PC-3 (cell line): ENCODE measurements around the gene HDAC4. TPM values are rescaled to one million over a fixed set of nuclear protein-coding genes. Genes with fewer than 3 reads are reported as not detected.

ENCODE experiments used
- ATAC-seq: fragments of 200-7000 bp; cut with Tn5 transposase; 2 replicates; pipeline ENCODE4 v1.9.1; 2020; ENCODE audit warnings: mild to moderate bottlenecking, moderate library complexity
- BruUV-seq: library from RNA; stranded (reverse); fragments of 400-500 nt; replicated peaks from 2 replicates; lab custom pipeline; 2021; lab: Mats Ljungman, UMichigan
- CTCF ChIA-PET: fragments of 300-600 bp; sonication (Branson Sonifier 250); formaldehyde crosslinking; loops from one replicate; lab custom pipeline; 2022; ENCODE audit warnings: antibody characterized with exemption; lab: Charles Lee
- POLR2A ChIA-PET: fragments of 300-600 bp; sonication (Branson Sonifier 250); formaldehyde crosslinking; loops from one replicate; lab custom pipeline; 2022; ENCODE audit warnings: antibody characterized with exemption; ENCODE audit not compliant: unreplicated experiment; lab: Charles Lee
- DNase-seq: peaks from one replicate; pipeline ENCODE4 v3.0.0-alpha.2; 2015
- H2AFZ ChIP-seq: fragments of 300-600 bp; sonication (generic); 2 replicates; pipeline ENCODE4 v1.6.0; 2016; ENCODE audit warnings: antibody characterized with exemption, low read length
- H3F3A ChIP-seq: fragments of 300-600 bp; sonication (generic); one replicate; pipeline ENCODE4 v1.6.0; 2017; ENCODE audit warnings: antibody characterized with exemption, low read length, control low read depth, mild to moderate bottlenecking; ENCODE audit not compliant: unreplicated experiment
- H3K27ac ChIP-seq: fragments of 300-600 bp; sonication (generic); 2 replicates; pipeline ENCODE4 v1.5.1; 2016; ENCODE audit warnings: mild to moderate bottlenecking, low read length
- H3K27me3 ChIP-seq: fragments of 300-600 bp; sonication (generic); 2 replicates; pipeline ENCODE4 v1.6.1; 2016; ENCODE audit warnings: low read length, mixed read lengths
- H3K36me3 ChIP-seq: fragments of 300-600 bp; sonication (generic); 2 replicates; pipeline ENCODE4 v1.6.1; 2016; ENCODE audit warnings: low read depth, mixed run types, low read length, mixed read lengths
- H3K4me1 ChIP-seq: fragments of 300-600 bp; sonication (generic); 2 replicates; pipeline ENCODE4 v1.5.1; 2016; ENCODE audit warnings: low read length; ENCODE audit not compliant: insufficient read depth
- H3K4me2 ChIP-seq: fragments of 300-600 bp; sonication (generic); 2 replicates; pipeline ENCODE4 v1.6.0; 2016; ENCODE audit warnings: low read length
- H3K4me3 ChIP-seq: fragments of 300-600 bp; sonication (generic); 2 replicates; pipeline ENCODE4 v1.5.1; 2016; ENCODE audit warnings: mild to moderate bottlenecking, low read length, mixed read lengths
- H3K79me2 ChIP-seq: fragments of 300-600 bp; sonication (generic); 2 replicates; pipeline ENCODE4 v1.6.1; 2017; ENCODE audit warnings: low read length, mixed read lengths
- H3K9ac ChIP-seq: fragments of 300-600 bp; sonication (generic); 2 replicates; pipeline ENCODE4 v1.6.0; 2016; ENCODE audit warnings: mild to moderate bottlenecking, low read length
- H3K9me2 ChIP-seq: fragments of 300-600 bp; sonication (generic); replicated peaks from 2 replicates; pipeline ENCODE4 v1.6.1; 2016; ENCODE audit warnings: mixed run types, low read length, mixed read lengths
- H3K9me3 ChIP-seq: fragments of 300-600 bp; sonication (generic); 2 replicates; pipeline ENCODE4 v1.6.1; 2016; ENCODE audit warnings: low read length, mixed read lengths
- H4K20me1 ChIP-seq: fragments of 300-600 bp; sonication (generic); 2 replicates; pipeline ENCODE4 v1.6.1; 2016; ENCODE audit warnings: low read length, mixed read lengths
- EZH2 ChIP-seq: fragments of 300-600 bp; sonication (generic); IDR thresholded peaks from one replicate; pipeline ENCODE4 v1.6.1; 2017; ENCODE audit warnings: antibody characterized with exemption, mild to moderate bottlenecking, low read length; ENCODE audit not compliant: unreplicated experiment
- EZH2phosphoT487 ChIP-seq: fragments of 300-600 bp; sonication (generic); IDR thresholded peaks from 2 replicates; pipeline ENCODE4 v1.6.1; 2018; ENCODE audit warnings: mild to moderate bottlenecking, antibody characterized with exemption, low read length, borderline replicate concordance
- intact Hi-C: fragments of 100-400 bp; cut with micrococcal nuclease; formaldehyde crosslinking; loops from 2 replicates; pipeline ENCODE4 v1.9.0; 2023
- total RNA-seq: library from RNA; depleted of rRNA; stranded (reverse); fragments of >200 nt; gene quantifications from 2 replicates; pipeline ENCODE4 v1.2.3, GENCODE V29; 2014
- TF ChIP-seq, protein P1 (sequence below): fragments of 300-600 bp; sonication (generic); conservative IDR thresholded peaks from 2 replicates; pipeline ENCODE4 v1.5.1; 2017; ENCODE audit warnings: antibody characterized with exemption, low read depth, mild to moderate bottlenecking, low read length

HDAC4 gene
- total RNA-seq, 1 experiment from 2014 or later, result 8.5 TPM

DNA sequence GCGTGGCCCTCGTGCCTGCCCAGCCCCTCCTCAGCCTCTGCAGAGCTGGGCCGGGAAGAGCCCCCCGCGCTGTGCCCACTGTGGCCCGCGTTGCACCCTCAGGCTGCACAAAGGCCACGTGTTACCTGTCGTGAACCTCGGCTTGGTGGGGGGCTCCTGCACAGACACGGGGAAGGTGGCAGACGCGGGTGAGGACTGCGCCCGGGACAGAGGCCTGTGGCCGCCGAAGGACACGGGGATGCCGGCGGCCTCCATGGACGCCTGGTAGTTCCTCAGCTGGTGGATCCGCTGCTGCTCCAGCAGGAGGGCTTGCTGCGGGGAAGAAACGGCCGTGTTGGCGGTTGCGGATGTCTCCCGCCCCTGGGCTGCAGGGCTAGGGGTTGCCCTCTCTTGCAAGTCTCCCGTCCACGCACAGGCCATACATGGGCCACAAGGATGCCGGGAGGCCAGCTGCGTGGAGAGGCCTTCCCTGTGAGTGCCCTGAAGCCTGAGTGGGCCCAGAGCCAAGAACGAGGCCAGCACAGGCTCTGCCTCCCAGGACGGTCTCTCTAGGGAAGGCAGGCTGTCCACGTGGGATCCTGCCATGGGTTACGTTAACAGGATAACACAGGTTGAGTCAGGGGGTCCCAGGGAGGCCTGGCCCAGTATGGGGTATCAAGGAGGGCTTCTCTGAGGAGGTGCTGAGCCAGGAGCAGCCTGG lies 289.3 kb downstream of the HDAC4 start:
- no TSS peak for BruUV-seq
- Histone ChIP-seq H3K36me3 (no peaks in the 10 kb centered on the region), H3K9me2 (no peaks in the 10 kb centered on the region), H3K79me2 (no peaks in the 10 kb centered on the region), H3K4me3 (no peak overlapping the region), H2AFZ (no peak overlapping the region), H3F3A (no peaks in the 10 kb centered on the region), H3K4me1 (peaks cover 5% of the 10 kb centered on the region; the same call in 1 of the 2 replicates), H3K9ac (no peak overlapping the region), H3K9me3 (no peaks in the 10 kb centered on the region), H3K27me3 (no peaks in the 10 kb centered on the region), H3K4me2 (no peak overlapping the region), H4K20me1 (no peaks in the 10 kb centered on the region), H3K27ac (no peak overlapping the region)
- ChIA-PET CTCF (no interaction called here), POLR2A (no interaction called here)
- intact Hi-C loops, result no loop called here
- ATAC-seq (no peak), DNase-seq (no peak)
- TF ChIP-seq EZH2 (no peak), EZH2phosphoT487 (no peak)
- TF ChIP-seq, protein P1, sequence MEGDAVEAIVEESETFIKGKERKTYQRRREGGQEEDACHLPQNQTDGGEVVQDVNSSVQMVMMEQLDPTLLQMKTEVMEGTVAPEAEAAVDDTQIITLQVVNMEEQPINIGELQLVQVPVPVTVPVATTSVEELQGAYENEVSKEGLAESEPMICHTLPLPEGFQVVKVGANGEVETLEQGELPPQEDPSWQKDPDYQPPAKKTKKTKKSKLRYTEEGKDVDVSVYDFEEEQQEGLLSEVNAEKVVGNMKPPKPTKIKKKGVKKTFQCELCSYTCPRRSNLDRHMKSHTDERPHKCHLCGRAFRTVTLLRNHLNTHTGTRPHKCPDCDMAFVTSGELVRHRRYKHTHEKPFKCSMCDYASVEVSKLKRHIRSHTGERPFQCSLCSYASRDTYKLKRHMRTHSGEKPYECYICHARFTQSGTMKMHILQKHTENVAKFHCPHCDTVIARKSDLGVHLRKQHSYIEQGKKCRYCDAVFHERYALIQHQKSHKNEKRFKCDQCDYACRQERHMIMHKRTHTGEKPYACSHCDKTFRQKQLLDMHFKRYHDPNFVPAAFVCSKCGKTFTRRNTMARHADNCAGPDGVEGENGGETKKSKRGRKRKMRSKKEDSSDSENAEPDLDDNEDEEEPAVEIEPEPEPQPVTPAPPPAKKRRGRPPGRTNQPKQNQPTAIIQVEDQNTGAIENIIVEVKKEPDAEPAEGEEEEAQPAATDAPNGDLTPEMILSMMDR, result no peak

DNA sequence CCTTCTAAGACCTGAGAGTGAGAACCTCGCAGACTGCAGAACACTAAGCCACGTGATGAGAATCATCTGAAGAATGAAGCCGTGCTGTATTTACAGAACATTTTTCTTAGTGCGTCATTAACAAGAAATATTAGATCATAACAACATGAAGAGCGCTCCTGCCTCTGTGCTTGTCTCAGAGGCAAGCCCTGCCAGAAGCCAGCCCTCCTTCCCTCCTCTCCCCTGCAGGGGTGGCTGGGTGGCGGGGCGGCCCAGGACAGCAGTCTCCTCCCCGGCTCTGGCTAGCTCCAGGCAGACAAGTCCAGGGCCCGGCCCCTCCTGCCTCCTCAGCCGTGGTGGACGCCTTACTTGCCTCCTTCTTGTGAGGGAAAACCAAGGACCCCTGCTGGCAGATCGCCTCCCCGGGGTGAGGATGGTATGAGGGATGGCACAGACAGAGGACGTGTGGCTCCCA lies 290.2 kb downstream of the HDAC4 start:
- ATAC-seq (no peak), DNase-seq (no peak)
- no peaks in the 10 kb centered on the region for H3K9me3 ChIP-seq
- H3K79me2 ChIP-seq, result no peaks in the 10 kb centered on the region
- TF ChIP-seq EZH2phosphoT487 (no peak), EZH2 (no peak)
- TF ChIP-seq, protein P1, result no peak
- CTCF ChIA-PET, result no interaction called here
- no TSS peak for BruUV-seq
- no peaks in the 10 kb centered on the region for H3K9me2 ChIP-seq
- no peaks in the 10 kb centered on the region for H3K36me3 ChIP-seq
- H3K4me1 ChIP-seq, result 0 out of 2 replicates have a peak, but pooled peaks cover 5% of the 10 kb centered on the region
- intact Hi-C loops, result no loop called here
- no peaks in the 10 kb centered on the region for H3K27me3 ChIP-seq
- H3K9ac ChIP-seq, result no peak overlapping the region
- no peaks in the 10 kb centered on the region for H4K20me1 ChIP-seq
- no peak overlapping the region for H3K4me3 ChIP-seq
- no peak overlapping the region for H3K27ac ChIP-seq
- H2AFZ ChIP-seq, result no peak overlapping the region
- POLR2A ChIA-PET, result no interaction called here
- H3K4me2 ChIP-seq, result no peak overlapping the region
- no peaks in the 10 kb centered on the region for H3F3A ChIP-seq

DNA sequence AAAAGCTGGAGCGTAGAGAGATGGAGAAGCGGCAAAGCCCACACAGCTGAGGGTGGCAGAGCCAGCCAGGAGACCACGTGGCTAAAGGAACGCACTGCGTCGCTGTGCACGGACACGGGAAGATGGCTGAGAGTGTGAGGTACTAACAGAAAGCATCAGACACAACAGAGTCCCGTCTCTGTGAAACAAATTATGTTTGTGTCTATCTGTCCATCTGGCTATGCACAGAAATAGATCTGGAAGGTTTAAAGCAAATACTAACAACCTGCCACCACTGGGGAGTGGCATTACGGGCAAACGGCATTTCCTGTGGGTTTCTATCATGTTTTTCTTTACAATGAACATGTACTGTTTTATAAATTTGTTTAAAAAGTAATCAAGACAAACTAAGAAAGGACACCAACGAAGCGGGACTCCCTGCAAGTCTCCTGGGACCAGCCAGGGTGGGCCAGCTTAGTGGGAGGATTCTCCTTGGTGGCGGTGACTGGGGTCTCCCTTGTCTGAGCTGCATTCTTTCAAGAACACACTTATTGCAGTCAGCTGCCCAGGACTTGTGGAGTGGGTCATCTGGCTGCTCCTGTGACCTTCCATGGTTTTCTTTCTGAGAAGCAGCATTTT lies 290.8 kb downstream of the HDAC4 start:
- Histone ChIP-seq H3K4me1 (0 out of 2 replicates have a peak, but pooled peaks cover 5% of the 10 kb centered on the region), H3K4me3 (no peak overlapping the region), H3K4me2 (no peak overlapping the region), H2AFZ (no peak overlapping the region), H3F3A (no peaks in the 10 kb centered on the region), H3K27ac (no peak overlapping the region), H3K9me3 (no peaks in the 10 kb centered on the region), H3K9me2 (no peaks in the 10 kb centered on the region), H3K27me3 (no peaks in the 10 kb centered on the region), H4K20me1 (no peaks in the 10 kb centered on the region), H3K9ac (no peak overlapping the region), H3K79me2 (no peaks in the 10 kb centered on the region), H3K36me3 (no peaks in the 10 kb centered on the region)
- DNase-seq (no peak), ATAC-seq (no peak)
- TF ChIP-seq, protein P1, result no peak
- TF ChIP-seq EZH2phosphoT487 (no peak), EZH2 (no peak)
- ChIA-PET POLR2A (no interaction called here), CTCF (no interaction called here)
- intact Hi-C loops, result loop anchor here (5.0 kb wide), 1 partner anchor 138 kb away; no protein-coding TSS in a partner anchor
- BruUV-seq, result no TSS peak
